GM12865 (cell line): ENCODE measurements around the gene ZNF236.

Source experiments
- DNase-seq: peaks from one replicate; pipeline ENCODE4 v3.0.0; 2010; ENCODE audit warnings: low read depth
- H3K4me3 ChIP-seq: 2 replicates; pipeline ENCODE4 v1.5.1; 2011; ENCODE audit warnings: mild to moderate bottlenecking, low read depth, low read length, control low read depth
- CTCF ChIP-seq: IDR thresholded peaks from 2 replicates; pipeline ENCODE4 v1.5.1; 2011; ENCODE audit warnings: low read length, control low read depth, low read depth, inconsistent platforms; ENCODE audit not compliant: insufficient read depth; ENCODE audit errors: missing control alignments

Gene ZNF236

DNA sequence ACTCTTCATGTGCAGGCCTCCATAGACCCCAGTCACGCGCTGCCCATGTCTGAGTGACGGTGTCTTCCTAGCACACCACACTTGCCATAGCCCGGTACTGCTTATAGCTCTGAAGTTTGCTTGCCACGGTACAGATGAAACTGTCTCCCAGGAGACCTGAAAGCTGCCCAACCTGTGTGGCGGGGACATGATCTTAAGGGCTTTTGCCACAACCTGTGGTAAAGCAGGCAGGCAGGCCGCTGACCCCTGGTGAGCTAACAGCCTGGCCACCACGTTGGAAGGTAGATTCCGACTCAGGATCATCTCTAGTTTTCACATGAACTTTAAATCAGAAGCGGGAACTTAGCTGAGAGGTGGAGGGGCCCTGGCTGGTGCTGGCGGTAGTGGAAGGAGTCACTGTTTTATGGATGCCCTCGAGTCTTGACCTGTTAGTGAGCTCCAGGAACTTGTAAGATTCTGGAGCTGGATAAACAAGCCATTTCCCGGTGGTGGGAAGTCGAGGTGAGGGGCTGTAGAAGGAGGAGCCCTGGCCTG lies 153.3 kb downstream of the ZNF236 start:
- no peak for DNase-seq
- H3K4me3 ChIP-seq: no peak overlapping the region
- TF ChIP-seq CTCF: no peak

DNA sequence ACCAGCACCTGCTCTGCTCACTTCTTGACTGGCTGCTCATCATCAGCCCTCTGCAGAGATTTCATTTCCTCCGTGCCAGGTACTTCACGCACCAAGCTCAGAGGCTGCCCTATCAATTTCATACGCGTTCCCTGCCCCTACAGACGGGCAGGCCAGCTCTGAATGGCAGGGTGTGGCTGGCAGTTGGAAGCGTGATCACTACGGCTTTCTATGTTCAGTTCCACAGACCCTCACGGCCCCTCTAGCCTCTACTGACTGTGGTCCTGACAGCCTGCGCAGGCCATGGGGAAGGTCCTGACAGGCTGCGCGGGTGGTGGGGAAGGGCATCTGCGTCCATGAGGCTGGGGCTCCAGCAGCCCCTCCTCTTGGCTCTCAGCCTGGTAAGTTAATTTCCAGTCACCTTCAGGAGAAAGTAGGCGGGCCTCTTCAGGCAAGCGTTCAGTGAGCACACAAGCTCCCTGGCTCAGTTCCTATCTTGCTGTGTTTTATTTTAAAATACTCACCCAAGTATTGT lies 154.8 kb downstream of the ZNF236 start:
- H3K4me3 ChIP-seq: no peak overlapping the region
- no peak for TF ChIP-seq CTCF
- DNase-seq: no peak

GRCh38 chr18:76977684-76978232 lies 155.4 kb downstream of the ZNF236 start:
- TF ChIP-seq CTCF: no peak
- DNase-seq: no peak
- no peak overlapping the region for H3K4me3 ChIP-seq

DNA sequence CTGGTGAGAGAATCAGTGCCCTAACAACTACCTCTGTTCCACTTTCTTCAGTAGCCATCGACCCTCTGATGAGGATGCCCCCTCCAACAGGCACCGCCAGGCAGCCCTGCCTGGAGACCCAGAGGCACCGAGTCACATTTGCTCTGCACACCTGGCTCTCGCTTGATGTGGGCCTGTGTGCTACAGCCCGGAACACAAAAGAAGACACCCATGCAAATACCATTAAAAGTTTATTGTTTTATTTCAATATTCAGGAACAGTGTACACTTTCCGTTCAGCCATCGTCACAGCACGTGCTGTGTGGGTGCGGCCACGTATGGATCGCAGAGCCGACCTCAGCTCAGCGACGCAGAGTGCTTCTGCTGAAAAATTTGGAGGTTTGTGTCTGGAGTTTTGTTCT lies 156.3 kb downstream of the ZNF236 start:
- no peak for DNase-seq
- no peak overlapping the region for H3K4me3 ChIP-seq
- no peak for TF ChIP-seq CTCF

- no peak for DNase-seq
- H3K4me3 ChIP-seq: no peak overlapping the region
- no peak for TF ChIP-seq CTCF
Measured at GRCh38 chr18:76979111-76979751, 156.9 kb downstream of the ZNF236 start.

GRCh38 chr18:76979906-76980305 lies 157.5 kb downstream of the ZNF236 start:
- no peak for DNase-seq
- H3K4me3 ChIP-seq: no peak overlapping the region
- TF ChIP-seq CTCF: no peak
